ENCODE results near the gene BTNL3. TPM values are rescaled to one million over a fixed set of nuclear protein-coding genes. Genes with fewer than 3 reads are reported as not detected.

The BTNL3 gene
- total and polyA plus RNA-seq, 2 experiments from 2014 or later: 0.08 TPM; not detected in 1

DNA sequence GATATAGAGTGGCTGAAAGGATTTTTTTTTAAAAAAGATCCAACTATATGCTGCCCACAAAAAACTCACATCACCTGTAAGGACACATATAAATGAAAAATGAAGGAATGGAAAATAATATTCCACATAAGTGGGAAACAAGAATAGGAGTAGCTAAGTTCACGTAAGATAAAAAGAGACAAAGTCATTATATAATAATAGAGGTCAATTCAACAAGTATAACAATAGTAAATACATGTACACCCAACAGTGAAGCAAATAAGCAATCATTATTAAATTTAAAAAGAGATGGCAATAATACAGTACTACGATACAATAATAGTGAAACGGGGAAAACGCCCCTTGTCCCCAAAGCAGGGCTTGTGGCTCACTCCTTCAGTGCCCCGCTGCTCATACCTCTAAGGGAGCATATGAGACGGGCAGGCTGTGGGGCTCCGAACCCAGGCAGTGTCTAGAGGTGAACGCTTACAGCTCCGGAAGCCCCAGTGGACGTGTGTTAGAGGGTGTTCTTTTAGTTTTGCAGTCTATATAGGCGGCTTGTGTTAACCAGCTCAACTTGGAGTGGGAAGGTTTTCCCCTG lies 38.9 kb downstream of the BTNL3 start:
- H2AFZ ChIP-seq: peak overlapping the region; percentile 54; the same call in 1 of the 2 replicates
- H3K27me3 ChIP-seq (ENCODE audit: insufficient read depth): peaks cover 9% of the 10 kb centered on the region
- Mint-ChIP-seq H3K27ac (0 out of 2 replicates have a peak overlapping the region, but pooled peaks have one; percentile 70), H3K27me3 (ENCODE audit: insufficient read depth, low read depth, poor library complexity) (peaks cover 11% of the 10 kb centered on the region), H3K4me1 (peaks cover 10% of the 10 kb centered on the region), H3K9me3 (peaks cover 5% of the 10 kb centered on the region), H3K4me3 (peak overlapping the region; percentile 69), H3K36me3 (ENCODE audit: low read depth) (no peaks in the 10 kb centered on the region)
- H3K27ac ChIP-seq (ENCODE audit: low read depth): no peak overlapping the region
- ATAC-seq (peak; percentile 67), DNase-seq (ENCODE audit: low spot score) (no peak)
- no peaks in the 10 kb centered on the region for H3K9me2 ChIP-seq (ENCODE audit: insufficient read depth)
- no peaks in the 10 kb centered on the region for H3K36me3 ChIP-seq (ENCODE audit: insufficient read depth)
- TF ChIP-seq JUNB (IDR thresholded peaks at IDR 0.05; ENCODE audit: unreplicated experiment): no peak
- TF ChIP-seq, protein P1, sequence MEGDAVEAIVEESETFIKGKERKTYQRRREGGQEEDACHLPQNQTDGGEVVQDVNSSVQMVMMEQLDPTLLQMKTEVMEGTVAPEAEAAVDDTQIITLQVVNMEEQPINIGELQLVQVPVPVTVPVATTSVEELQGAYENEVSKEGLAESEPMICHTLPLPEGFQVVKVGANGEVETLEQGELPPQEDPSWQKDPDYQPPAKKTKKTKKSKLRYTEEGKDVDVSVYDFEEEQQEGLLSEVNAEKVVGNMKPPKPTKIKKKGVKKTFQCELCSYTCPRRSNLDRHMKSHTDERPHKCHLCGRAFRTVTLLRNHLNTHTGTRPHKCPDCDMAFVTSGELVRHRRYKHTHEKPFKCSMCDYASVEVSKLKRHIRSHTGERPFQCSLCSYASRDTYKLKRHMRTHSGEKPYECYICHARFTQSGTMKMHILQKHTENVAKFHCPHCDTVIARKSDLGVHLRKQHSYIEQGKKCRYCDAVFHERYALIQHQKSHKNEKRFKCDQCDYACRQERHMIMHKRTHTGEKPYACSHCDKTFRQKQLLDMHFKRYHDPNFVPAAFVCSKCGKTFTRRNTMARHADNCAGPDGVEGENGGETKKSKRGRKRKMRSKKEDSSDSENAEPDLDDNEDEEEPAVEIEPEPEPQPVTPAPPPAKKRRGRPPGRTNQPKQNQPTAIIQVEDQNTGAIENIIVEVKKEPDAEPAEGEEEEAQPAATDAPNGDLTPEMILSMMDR (conservative IDR thresholded peaks at IDR 0.05; ENCODE audit: low read depth in 2 of 2): no peak
- H3F3A ChIP-seq (replicated peaks; ENCODE audit: low read depth): no peaks in the 10 kb centered on the region
- peak overlapping the region; percentile 82 for H3K4me2 ChIP-seq
- H4K20me1 ChIP-seq (replicated peaks; ENCODE audit: insufficient read depth): no peaks in the 10 kb centered on the region
- H3K4me3 ChIP-seq: peak overlapping the region; percentile 58
- H3K79me2 ChIP-seq (replicated peaks; ENCODE audit: insufficient read depth): no peaks in the 10 kb centered on the region
- H3K4me1 ChIP-seq (ENCODE audit: insufficient read depth): 0 out of 2 replicates have a peak, but pooled peaks cover 6% of the 10 kb centered on the region

DNA sequence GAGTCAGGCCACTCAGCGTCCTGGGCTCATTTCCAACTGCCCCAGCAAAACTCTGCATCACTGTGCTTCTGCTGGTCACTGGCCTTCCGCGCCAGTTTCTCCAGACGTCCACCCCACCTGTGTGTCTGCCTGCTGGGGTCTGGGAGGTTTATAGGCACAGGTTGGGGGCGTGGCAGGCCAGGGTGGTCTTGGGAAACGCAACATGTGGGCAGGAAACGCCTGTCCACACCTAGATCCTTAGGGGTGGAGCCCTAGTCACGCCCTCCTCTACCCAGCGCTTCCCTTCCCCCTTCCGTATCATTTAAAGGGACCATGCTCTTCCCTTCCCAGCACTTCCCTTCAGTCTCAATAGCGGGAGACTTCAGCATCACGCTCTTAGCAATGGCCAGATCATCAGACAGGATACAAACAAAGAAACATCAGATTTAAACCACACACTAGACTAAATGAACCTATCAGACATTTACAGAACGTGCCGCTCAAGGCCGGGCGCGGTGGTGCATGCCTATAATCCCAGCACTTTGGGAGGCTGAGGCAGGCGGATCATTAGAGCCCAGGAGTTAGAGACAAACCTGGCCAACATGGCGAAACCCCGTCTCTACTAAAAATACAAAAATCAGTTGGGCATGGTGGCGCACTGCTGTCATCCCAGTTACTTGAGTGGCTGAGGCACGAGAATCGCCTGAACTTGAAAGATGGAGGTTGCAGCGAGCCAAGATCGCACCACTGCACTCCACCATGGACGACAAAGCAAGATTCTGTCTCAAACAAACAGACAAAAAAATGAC lies 39.6 kb downstream of the BTNL3 start:
- H3K27me3 ChIP-seq (ENCODE audit: insufficient read depth): peaks cover 9% of the 10 kb centered on the region
- H3K4me3 ChIP-seq: peak overlapping the region; percentile 58
- H3K9me2 ChIP-seq (ENCODE audit: insufficient read depth): no peaks in the 10 kb centered on the region
- H3F3A ChIP-seq (replicated peaks; ENCODE audit: low read depth): no peaks in the 10 kb centered on the region
- 0 out of 2 replicates have a peak, but pooled peaks cover 6% of the 10 kb centered on the region for H3K4me1 ChIP-seq (ENCODE audit: insufficient read depth)
- H3K36me3 Mint-ChIP-seq (ENCODE audit: low read depth): no peaks in the 10 kb centered on the region
- H3K9me3 Mint-ChIP-seq: peaks cover 5% of the 10 kb centered on the region
- H3K4me2 ChIP-seq: peak overlapping the region; percentile 82
- H3K4me1 Mint-ChIP-seq: peaks cover 10% of the 10 kb centered on the region
- peaks cover 14% of the 10 kb centered on the region for H3K27me3 Mint-ChIP-seq (ENCODE audit: insufficient read depth, low read depth, poor library complexity)
- H4K20me1 ChIP-seq (replicated peaks; ENCODE audit: insufficient read depth): no peaks in the 10 kb centered on the region
- no peak overlapping the region for H3K27ac ChIP-seq (ENCODE audit: low read depth)
- H3K27ac Mint-ChIP-seq: peak overlapping the region; percentile 70
- H3K4me3 Mint-ChIP-seq: peak overlapping the region; percentile 69
- peak overlapping the region; percentile 57 for H2AFZ ChIP-seq
- DNase-seq (ENCODE audit: low spot score) (peak; percentile 93), ATAC-seq (peak; percentile 95)
- no peaks in the 10 kb centered on the region for H3K36me3 ChIP-seq (ENCODE audit: insufficient read depth)
- no peaks in the 10 kb centered on the region for H3K79me2 ChIP-seq (replicated peaks; ENCODE audit: insufficient read depth)
- TF ChIP-seq ZNF331 (CRISPR knock-in tag; IDR thresholded peaks at IDR 0.05; ENCODE audit: low read depth) (no peak), POLR2AphosphoS5 (IDR thresholded peaks at IDR 0.05; ENCODE audit: low read depth) (peak; percentile 99), CREB1 (CRISPR knock-in tag; IDR thresholded peaks at IDR 0.05; ENCODE audit: low read depth) (peak; percentile 25; the same call in 1 of the 2 replicates)
- TF ChIP-seq, protein P2, sequence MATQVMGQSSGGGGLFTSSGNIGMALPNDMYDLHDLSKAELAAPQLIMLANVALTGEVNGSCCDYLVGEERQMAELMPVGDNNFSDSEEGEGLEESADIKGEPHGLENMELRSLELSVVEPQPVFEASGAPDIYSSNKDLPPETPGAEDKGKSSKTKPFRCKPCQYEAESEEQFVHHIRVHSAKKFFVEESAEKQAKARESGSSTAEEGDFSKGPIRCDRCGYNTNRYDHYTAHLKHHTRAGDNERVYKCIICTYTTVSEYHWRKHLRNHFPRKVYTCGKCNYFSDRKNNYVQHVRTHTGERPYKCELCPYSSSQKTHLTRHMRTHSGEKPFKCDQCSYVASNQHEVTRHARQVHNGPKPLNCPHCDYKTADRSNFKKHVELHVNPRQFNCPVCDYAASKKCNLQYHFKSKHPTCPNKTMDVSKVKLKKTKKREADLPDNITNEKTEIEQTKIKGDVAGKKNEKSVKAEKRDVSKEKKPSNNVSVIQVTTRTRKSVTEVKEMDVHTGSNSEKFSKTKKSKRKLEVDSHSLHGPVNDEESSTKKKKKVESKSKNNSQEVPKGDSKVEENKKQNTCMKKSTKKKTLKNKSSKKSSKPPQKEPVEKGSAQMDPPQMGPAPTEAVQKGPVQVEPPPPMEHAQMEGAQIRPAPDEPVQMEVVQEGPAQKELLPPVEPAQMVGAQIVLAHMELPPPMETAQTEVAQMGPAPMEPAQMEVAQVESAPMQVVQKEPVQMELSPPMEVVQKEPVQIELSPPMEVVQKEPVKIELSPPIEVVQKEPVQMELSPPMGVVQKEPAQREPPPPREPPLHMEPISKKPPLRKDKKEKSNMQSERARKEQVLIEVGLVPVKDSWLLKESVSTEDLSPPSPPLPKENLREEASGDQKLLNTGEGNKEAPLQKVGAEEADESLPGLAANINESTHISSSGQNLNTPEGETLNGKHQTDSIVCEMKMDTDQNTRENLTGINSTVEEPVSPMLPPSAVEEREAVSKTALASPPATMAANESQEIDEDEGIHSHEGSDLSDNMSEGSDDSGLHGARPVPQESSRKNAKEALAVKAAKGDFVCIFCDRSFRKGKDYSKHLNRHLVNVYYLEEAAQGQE (IDR thresholded peaks at IDR 0.05; ENCODE audit: unreplicated experiment): peak; percentile 15
- TF ChIP-seq, protein P3, sequence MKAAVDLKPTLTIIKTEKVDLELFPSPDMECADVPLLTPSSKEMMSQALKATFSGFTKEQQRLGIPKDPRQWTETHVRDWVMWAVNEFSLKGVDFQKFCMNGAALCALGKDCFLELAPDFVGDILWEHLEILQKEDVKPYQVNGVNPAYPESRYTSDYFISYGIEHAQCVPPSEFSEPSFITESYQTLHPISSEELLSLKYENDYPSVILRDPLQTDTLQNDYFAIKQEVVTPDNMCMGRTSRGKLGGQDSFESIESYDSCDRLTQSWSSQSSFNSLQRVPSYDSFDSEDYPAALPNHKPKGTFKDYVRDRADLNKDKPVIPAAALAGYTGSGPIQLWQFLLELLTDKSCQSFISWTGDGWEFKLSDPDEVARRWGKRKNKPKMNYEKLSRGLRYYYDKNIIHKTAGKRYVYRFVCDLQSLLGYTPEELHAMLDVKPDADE (IDR thresholded peaks at IDR 0.05): peak; percentile 70

Data from GM23338 (cell line).